HG03354 (cell line): ENCODE data around the gene CS.

Experiments used
- ATAC-seq: cut with Tn5 transposase; IDR thresholded peaks from one replicate; pipeline ENCODE4 v1.9.1; 2021; ENCODE audit warnings: mild to moderate bottlenecking; ENCODE audit not compliant: unreplicated experiment, poor library complexity, severe bottlenecking

CS gene

GRCh38 chr12:56224954-56225353, 75.2 kb downstream of the CS start:
- ATAC-seq, result no peak

- ATAC-seq, result peak; percentile 74
These were observed 75.9 kb downstream of the CS start, which contains the start of gene NABP2 for GRCh38 chr12:56224102-56224701. Gene NABP2, plus strand, starts transcription at chr12:56224342. Its CDS starts 515 bp downstream, at chr12:56224857.

- no peak for ATAC-seq
These were observed 76.5 kb downstream of the CS start for GRCh38 chr12:56223571-56224101.

- ATAC-seq, result no peak
These were observed 77.6 kb downstream of the CS start for GRCh38 chr12:56222531-56222895.

GRCh38 chr12:56221757-56222530, 78.2 kb downstream of the CS start, which contains the start of gene RNF41:
Gene RNF41, minus strand, starts transcription at chr12:56221922. Its CDS starts 7,875 bp downstream, at chr12:56214047.
- ATAC-seq, result peak; percentile 84
